ENCODE data around the gene MC4R.

MC4R gene

GRCh38 chr18:60327880-60328279 is 44.7 kb downstream of the MC4R start:
- DNase-seq (ENCODE audit: low read depth): no peak

DNA sequence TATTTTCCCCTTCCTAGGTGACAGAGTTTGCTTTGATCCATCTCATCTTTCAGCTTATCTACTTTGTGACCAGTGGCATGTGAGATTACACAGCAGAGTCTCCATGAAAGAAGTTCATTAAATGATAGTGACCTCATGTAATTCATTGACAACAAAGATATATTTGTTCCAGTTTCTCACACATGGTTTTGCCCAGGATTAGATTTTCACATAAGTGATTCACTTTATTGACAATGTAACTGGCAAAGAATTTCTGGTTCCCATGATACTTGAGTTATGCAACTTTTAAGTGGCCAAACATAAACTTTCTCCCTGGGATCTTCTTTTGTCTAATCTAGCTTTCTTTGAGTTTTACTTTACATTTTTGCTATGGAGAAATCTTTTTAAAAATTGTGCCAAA is 50.0 kb downstream of the MC4R start:
- no peak for DNase-seq (ENCODE audit: low read depth)

Measured in activated T-cell treated with anti-CD3 and anti-CD28 coated beads for 48 hours (primary cell).